ENCODE measurements around the gene ALDH1B1. TPM values are rescaled to one million over a fixed set of nuclear protein-coding genes. Genes with fewer than 3 reads are reported as not detected.

Gene ALDH1B1
- polyA plus RNA-seq, 1 donor (not counting 4 experiments of a cell fraction or from before 2014, with no cell fraction given): 14.4 TPM

DNA sequence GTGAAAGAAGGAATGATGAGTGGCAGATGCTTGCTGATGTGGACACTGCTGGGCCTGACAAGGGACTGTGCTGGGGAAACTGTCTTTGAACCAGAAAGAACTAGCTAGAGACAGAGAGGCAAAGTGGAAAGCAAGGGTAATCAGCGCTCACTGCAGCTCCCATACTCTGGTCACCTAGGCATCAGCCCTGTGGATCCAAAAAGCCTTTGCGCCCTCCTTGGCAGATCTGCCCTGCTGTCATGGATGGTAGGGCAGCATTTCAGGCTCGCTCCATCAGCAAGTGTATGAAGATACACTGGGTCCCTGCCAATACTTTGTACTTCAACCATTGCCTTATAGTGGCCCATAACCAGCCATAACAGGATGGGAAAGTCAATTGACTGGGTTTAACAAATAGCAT, 6.6 kb upstream of the ALDH1B1 start:
- FAIRE-seq (no peak), DNase-seq (ENCODE audit: low read depth, low spot score) (no peak)
- no peaks in the 10 kb centered on the region for H4K20me1 ChIP-seq (ENCODE audit: control insufficient read depth, extremely low read depth, insufficient read depth, low read length)
- H3K4me2 ChIP-seq (ENCODE audit: control insufficient read depth, extremely low read depth, insufficient read depth, low read depth, low read length): no peak overlapping the region
- H3K27ac ChIP-seq (ENCODE audit: control insufficient read depth, insufficient read depth, low read length): no peak overlapping the region
- peaks cover 8% of the 10 kb centered on the region for H3K27me3 ChIP-seq (ENCODE audit: control insufficient read depth, extremely low read depth, insufficient read depth, low read length)
- H3K9me3 ChIP-seq (ENCODE audit: control insufficient read depth, low read depth, low read length): no peaks in the 10 kb centered on the region
- H2AFZ ChIP-seq (ENCODE audit: control insufficient read depth, low read length): no peak overlapping the region
- dilution Hi-C loops (cut with MboI; ENCODE audit: extremely low pct_ligation_motif_present, low sequenced_read_pairs): no loop called here
- no peaks in the 10 kb centered on the region for H3K79me2 ChIP-seq (ENCODE audit: control insufficient read depth, insufficient read depth, low read length)
- no peaks in the 10 kb centered on the region for H3K9me1 ChIP-seq (ENCODE audit: control insufficient read depth, extremely low read depth, insufficient read depth, low read length)
- no peaks in the 10 kb centered on the region for H3K4me1 ChIP-seq (ENCODE audit: control insufficient read depth, extremely low read depth, insufficient read depth, low read length)
- H3K9ac ChIP-seq (ENCODE audit: control insufficient read depth, extremely low read depth, insufficient read depth, low read length): no peak overlapping the region
- no peak for TF ChIP-seq EZH2 (IDR thresholded peaks at IDR 0.05; ENCODE audit: low read length)
- TF ChIP-seq, protein P1, sequence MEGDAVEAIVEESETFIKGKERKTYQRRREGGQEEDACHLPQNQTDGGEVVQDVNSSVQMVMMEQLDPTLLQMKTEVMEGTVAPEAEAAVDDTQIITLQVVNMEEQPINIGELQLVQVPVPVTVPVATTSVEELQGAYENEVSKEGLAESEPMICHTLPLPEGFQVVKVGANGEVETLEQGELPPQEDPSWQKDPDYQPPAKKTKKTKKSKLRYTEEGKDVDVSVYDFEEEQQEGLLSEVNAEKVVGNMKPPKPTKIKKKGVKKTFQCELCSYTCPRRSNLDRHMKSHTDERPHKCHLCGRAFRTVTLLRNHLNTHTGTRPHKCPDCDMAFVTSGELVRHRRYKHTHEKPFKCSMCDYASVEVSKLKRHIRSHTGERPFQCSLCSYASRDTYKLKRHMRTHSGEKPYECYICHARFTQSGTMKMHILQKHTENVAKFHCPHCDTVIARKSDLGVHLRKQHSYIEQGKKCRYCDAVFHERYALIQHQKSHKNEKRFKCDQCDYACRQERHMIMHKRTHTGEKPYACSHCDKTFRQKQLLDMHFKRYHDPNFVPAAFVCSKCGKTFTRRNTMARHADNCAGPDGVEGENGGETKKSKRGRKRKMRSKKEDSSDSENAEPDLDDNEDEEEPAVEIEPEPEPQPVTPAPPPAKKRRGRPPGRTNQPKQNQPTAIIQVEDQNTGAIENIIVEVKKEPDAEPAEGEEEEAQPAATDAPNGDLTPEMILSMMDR (optimal IDR thresholded peaks at IDR 0.05 in 1 of 3, IDR thresholded peaks at IDR 0.05 in 1 of 3, conservative IDR thresholded peaks at IDR 0.05 in 1 of 3; ENCODE audit: extremely low read depth in 1 of 3, insufficient read depth in 2 of 3, low read length in 3 of 3): no peak
- no peaks in the 10 kb centered on the region for H3K36me3 ChIP-seq (ENCODE audit: control insufficient read depth in 2 of 2, extremely low read depth in 1 of 2, insufficient read depth in 2 of 2, low read length in 2 of 2)
- no peak overlapping the region for H3K4me3 ChIP-seq (ENCODE audit: control insufficient read depth in 2 of 3, extremely low read depth in 1 of 3, insufficient read depth in 2 of 3, low read depth in 1 of 3, low read length in 3 of 3)

DNA sequence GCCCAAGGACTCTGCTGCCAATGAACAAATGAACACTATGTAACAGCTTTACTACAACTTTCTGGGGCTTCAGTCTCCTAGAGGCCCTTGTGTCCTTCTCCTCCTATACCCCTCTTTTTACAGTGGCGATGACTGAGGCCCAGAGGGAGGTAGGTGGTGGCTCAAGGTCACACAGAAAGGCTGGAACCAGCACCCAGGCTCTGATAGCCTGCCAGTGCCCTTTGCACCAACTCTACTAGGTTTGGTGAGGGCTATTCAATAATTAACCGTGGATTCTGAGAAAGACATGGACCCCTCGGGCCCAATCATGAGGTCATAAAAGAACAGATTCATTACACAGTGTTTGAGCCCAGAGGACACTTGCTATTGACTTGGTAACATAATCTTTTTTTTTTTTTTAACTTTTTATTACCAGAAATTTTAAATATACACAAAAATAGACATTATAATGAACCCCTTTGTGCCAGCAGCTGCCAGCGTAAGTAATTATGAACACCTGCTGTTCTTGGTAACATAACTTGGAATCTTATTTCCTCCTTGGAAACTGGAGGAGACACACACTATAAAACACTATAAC, 6.1 kb upstream of the ALDH1B1 start:
- Histone ChIP-seq H3K9me1 (ENCODE audit: control insufficient read depth, extremely low read depth, insufficient read depth, low read length) (no peaks in the 10 kb centered on the region), H3K79me2 (ENCODE audit: control insufficient read depth, insufficient read depth, low read length) (no peaks in the 10 kb centered on the region), H2AFZ (ENCODE audit: control insufficient read depth, low read length) (no peak overlapping the region), H3K27ac (ENCODE audit: control insufficient read depth, insufficient read depth, low read length) (no peak overlapping the region), H3K4me2 (ENCODE audit: control insufficient read depth, extremely low read depth, insufficient read depth, low read depth, low read length) (no peak overlapping the region), H3K4me3 (ENCODE audit: control insufficient read depth in 2 of 3, extremely low read depth in 1 of 3, insufficient read depth in 2 of 3, low read depth in 1 of 3, low read length in 3 of 3) (no peak overlapping the region), H3K36me3 (ENCODE audit: control insufficient read depth in 2 of 2, extremely low read depth in 1 of 2, insufficient read depth in 2 of 2, low read length in 2 of 2) (no peaks in the 10 kb centered on the region), H4K20me1 (ENCODE audit: control insufficient read depth, extremely low read depth, insufficient read depth, low read length) (no peaks in the 10 kb centered on the region), H3K4me1 (ENCODE audit: control insufficient read depth, extremely low read depth, insufficient read depth, low read length) (no peaks in the 10 kb centered on the region), H3K27me3 (ENCODE audit: control insufficient read depth, extremely low read depth, insufficient read depth, low read length) (peaks cover 9% of the 10 kb centered on the region), H3K9ac (ENCODE audit: control insufficient read depth, extremely low read depth, insufficient read depth, low read length) (no peak overlapping the region), H3K9me3 (ENCODE audit: control insufficient read depth, low read depth, low read length) (no peaks in the 10 kb centered on the region)
- TF ChIP-seq, protein P1 (optimal IDR thresholded peaks at IDR 0.05 in 1 of 3, IDR thresholded peaks at IDR 0.05 in 1 of 3, conservative IDR thresholded peaks at IDR 0.05 in 1 of 3; ENCODE audit: extremely low read depth in 1 of 3, insufficient read depth in 2 of 3, low read length in 3 of 3): no peak
- FAIRE-seq (no peak), DNase-seq (ENCODE audit: low read depth, low spot score) (no peak)
- dilution Hi-C loops (cut with MboI; ENCODE audit: extremely low pct_ligation_motif_present, low sequenced_read_pairs): no loop called here

Measured in keratinocyte (primary cell).